Measurements from ENCODE around the gene RDX. TPM values are rescaled to one million over a fixed set of nuclear protein-coding genes. Genes with fewer than 3 reads are reported as not detected.

Gene RDX
- total RNA-seq, 2 donors from 2014 or later: 78.0 to 161 TPM

Other genes starting within 250 kb of the RDX start
- 1 to 10 TPM in 1 of 2 donors, under 1 TPM in 1; 0.38 to 1.4 TPM for gene ZC3H12C, start 203.2 kb downstream of the RDX start, total RNA-seq
- gene FDX1, start 133.3 kb upstream of the RDX start, total RNA-seq: 10 to 100 TPM; 11.1 to 15.1 TPM